T-helper 9 cell (primary cell): ENCODE data around the gene FAM151B.

Source experiments
- DNase-seq: peaks from one replicate; pipeline ENCODE4 v3.0.0-alpha.2; 2020

Gene FAM151B

DNA sequence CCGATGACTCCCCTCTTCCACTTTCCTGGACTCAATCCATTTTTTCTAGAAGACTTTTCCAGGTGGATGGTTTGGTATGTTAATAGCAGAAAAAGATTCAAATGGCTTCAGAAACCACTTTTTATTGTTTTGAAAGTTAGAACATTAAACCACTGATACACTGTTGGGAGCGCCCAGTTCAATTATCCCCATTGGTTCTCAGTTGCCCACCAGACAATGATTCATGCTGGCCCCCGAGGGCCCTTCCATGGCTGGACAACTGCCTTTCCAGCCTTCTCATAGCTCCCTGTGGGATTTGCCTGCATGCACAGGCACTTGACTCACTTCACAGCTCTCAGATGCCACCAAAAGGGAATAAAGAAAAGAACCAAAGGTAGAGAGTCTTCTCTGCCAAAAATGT is 103.5 kb downstream of the FAM151B start:
- DNase-seq: no peak

DNA sequence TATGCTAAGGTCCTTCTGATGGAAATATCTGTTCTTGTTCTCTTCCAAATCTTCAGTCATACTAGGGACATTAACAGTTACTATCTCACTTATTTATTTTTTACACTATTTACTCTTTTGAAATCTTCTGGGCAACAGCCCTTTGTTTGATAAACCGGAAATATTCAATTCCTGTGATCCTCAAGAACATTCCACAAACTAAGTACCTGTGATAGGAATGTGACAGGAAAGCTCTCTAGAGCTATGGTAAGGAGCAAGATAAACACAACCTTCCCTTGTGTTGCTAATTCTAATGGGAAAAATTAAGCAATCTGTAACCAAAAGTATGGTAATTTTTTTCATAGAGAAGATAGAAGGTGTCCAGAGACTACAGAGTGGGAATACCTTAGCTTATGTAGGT is 104.2 kb downstream of the FAM151B start:
- no peak for DNase-seq
